CD4-positive, alpha-beta memory T cell (primary cell): Measurements from ENCODE around the gene SEC11A. TPM values are rescaled to one million over a fixed set of nuclear protein-coding genes. Genes with fewer than 3 reads are reported as not detected.

ENCODE experiments used
- CTCF ChIA-PET: fragments of 350-600 bp; sonication (Branson Sonifier 250); formaldehyde crosslinking; loops from one replicate; lab custom pipeline; 2021; ENCODE audit warnings: inconsistent platforms; ENCODE audit not compliant: partially characterized antibody; lab: Charles Lee
- POLR2A ChIA-PET: fragments of 350-600 bp; sonication (Branson Sonifier 250); formaldehyde crosslinking; loops from one replicate; lab custom pipeline; 2021; ENCODE audit not compliant: partially characterized antibody; lab: Charles Lee
- DNase-seq, 5 donors: peaks; one replicate each; pipeline versions ENCODE4 v3.0.0 to v3.0.0-alpha.2; 2020 to 2022; ENCODE audit warnings: mixed read lengths in 1 of 5
- H3K27ac ChIP-seq: one replicate; pipeline ENCODE4 v1.7.0; 2013; ENCODE audit warnings: low read depth, low read length
- H3K27me3 ChIP-seq: 2 replicates; pipeline ENCODE4 v1.7.0; 2013; ENCODE audit warnings: mild to moderate bottlenecking, low read length, moderate library complexity; ENCODE audit not compliant: insufficient read depth
- H3K36me3 ChIP-seq: 2 replicates; pipeline ENCODE4 v1.7.0; 2013; ENCODE audit warnings: mild to moderate bottlenecking, low read length, moderate library complexity; ENCODE audit not compliant: insufficient read depth
- H3K4me1 ChIP-seq: 2 replicates; pipeline ENCODE4 v1.7.0; 2013; ENCODE audit warnings: mild to moderate bottlenecking, low read length, moderate library complexity; ENCODE audit not compliant: insufficient read depth
- H3K4me3 ChIP-seq, 2 donors: one replicate each; pipeline ENCODE4 v1.7.0; 2013; ENCODE audit warnings: low read length in 2 of 2, mild to moderate bottlenecking in 1 of 2
- H3K9me3 ChIP-seq, 2 donors: one replicate each; pipeline ENCODE4 v1.7.0; 2013; ENCODE audit warnings: low read length in 2 of 2, control low read depth in 1 of 2; ENCODE audit not compliant: control insufficient read depth in 1 of 2
- H3K27ac Mint-ChIP-seq, 7 donors: one replicate each; pipeline ENCODE4 v1.8.0; 2020 to 2021; ENCODE audit warnings: mixed read lengths in 7 of 7, mild to moderate bottlenecking in 6 of 7, inconsistent platforms in 3 of 7, moderate library complexity in 3 of 7
- H3K27me3 Mint-ChIP-seq, 2 donors: one replicate each; pipeline ENCODE4 v1.8.0; 2020 to 2021; ENCODE audit warnings: mixed read lengths in 2 of 2
- H3K36me3 Mint-ChIP-seq, 2 donors: one replicate each; pipeline ENCODE4 v1.8.0; 2020 to 2021; ENCODE audit warnings: mixed read lengths in 2 of 2, inconsistent platforms in 1 of 2, mild to moderate bottlenecking in 1 of 2
- H3K4me1 Mint-ChIP-seq, 4 donors: one replicate each; pipeline ENCODE4 v1.8.0; 2020 to 2021; ENCODE audit warnings: mixed read lengths in 4 of 4, mild to moderate bottlenecking in 1 of 4
- H3K4me3 Mint-ChIP-seq, 8 donors: one replicate each; pipeline ENCODE4 v1.8.0; 2020 to 2021; ENCODE audit warnings: mixed read lengths in 8 of 8, mild to moderate bottlenecking in 7 of 8, moderate library complexity in 6 of 8, inconsistent platforms in 3 of 8
- H3K9me3 Mint-ChIP-seq, 8 donors: one replicate each; pipeline ENCODE4 v1.8.0; 2020 to 2021; ENCODE audit warnings: mixed read lengths in 8 of 8, mild to moderate bottlenecking in 5 of 8, inconsistent platforms in 3 of 8, moderate library complexity in 1 of 8
- intact Hi-C: fragments of 100-400 bp; cut with micrococcal nuclease; formaldehyde crosslinking; loops from one replicate; pipeline ENCODE4 v1.15.1; 2023
- polyA plus RNA-seq, 2 donors: library from polyadenylated mRNA; unstranded; fragments of 300-500 nt; fragmentation: Illumina TruSeq; gene quantifications; one replicate each; pipeline ENCODE4 v1.2.3, GENCODE V29; 2021
- total RNA-seq, 2 experiments: library from RNA; stranded (reverse); gene quantifications; one replicate each; pipeline ENCODE4 v1.2.3, GENCODE V29; 2021

Gene SEC11A
- total and polyA plus RNA-seq, 4 experiments from 2014 or later, result 85.0 to 168 (median 108) TPM

DNA sequence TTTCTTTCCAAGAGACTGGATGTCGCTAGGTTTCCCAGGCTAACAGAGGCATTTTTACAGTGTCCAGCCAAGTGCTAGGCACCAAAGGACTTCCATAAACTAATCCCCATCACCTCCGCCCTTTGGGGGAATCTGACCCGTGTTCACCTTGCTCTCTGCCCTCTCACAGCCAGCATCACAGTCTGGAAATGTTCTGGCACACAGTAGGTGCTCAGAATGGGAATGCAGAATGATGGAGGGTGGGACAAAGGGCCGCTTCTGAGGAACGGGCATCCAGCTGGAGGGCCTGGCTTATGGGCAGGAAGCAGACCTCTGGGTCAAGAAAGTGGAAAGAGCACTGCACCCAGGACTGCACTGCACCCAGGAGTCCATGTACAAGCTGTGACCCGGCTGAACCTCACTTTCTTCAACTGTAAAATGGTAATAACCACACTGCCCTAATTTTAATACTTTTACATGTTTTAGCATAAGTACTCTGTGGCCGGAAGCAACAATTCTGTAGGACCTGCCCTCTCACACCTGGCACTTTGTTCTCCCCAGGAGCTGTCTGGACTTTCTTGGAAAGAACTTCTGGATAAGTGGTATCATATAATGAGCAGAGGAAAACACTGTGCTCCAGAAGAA lies 57.0 kb downstream of the SEC11A start:
- H3K4me3 Mint-ChIP-seq, result peak overlapping the region; percentile 75 to 87 (median 80)

GRCh38 chr15:84658080-84658787 lies 57.7 kb downstream of the SEC11A start, which contains the start of gene NMB:
Gene NMB, minus strand, starts transcription at chr15:84658199. Its CDS starts 47 bp downstream, at chr15:84658152.
- H3K27me3 ChIP-seq, result no peaks in the 10 kb centered on the region
- no peaks in the 10 kb centered on the region for H3K36me3 ChIP-seq
- H3K4me3 ChIP-seq, result peak within 1 kb of the TSS; percentile 39 to 44
- intact Hi-C loops, result loop anchor here (1.0 kb wide), 4 partner anchors 58 to 270 kb away; partner anchors contain the start of genes SEC11A and ZNF592
- H3K9me3 ChIP-seq, result no peaks in the 10 kb centered on the region
- Mint-ChIP-seq H3K36me3 (peaks cover 0 to 15% of the 10 kb centered on the region in 2 donors), H3K27me3 (no peaks in the 10 kb centered on the region), H3K4me3 (peak within 1 kb of the TSS; percentile 77 to 87 (median 81)), H3K4me1 (peaks cover 14 to 52% (median 35%) of the 10 kb centered on the region in 4 donors), H3K9me3 (peaks cover 0 to 2% (median 0%) of the 10 kb centered on the region in 8 donors), H3K27ac (peak within 1 kb of the TSS; percentile 89 to 98 (median 93))
- peaks cover 34% of the 10 kb centered on the region for H3K4me1 ChIP-seq
- ChIA-PET CTCF (interaction anchor here (0.6 to 3.5 kb wide), 28 partner anchors 8 to 270 kb away, joined by 3 to 19 read pairs (median 5); partner anchors contain the start of genes SEC11A and ZSCAN2), POLR2A (interaction anchor here (0.6 to 8.8 kb wide), 16 partner anchors 19 to 323 kb away, joined by 3 to 144 read pairs (median 4); partner anchors contain the start of gene SEC11A)
- H3K27ac ChIP-seq, result peak within 1 kb of the TSS; percentile 58
- peak; percentile 87 to 90 (median 88) for DNase-seq

More for the DNA sequence above, 57.0 kb downstream of the SEC11A start:
- H3K9me3 Mint-ChIP-seq, result peaks cover 0 to 1% (median 0%) of the 10 kb centered on the region in 8 donors
- peak overlapping the region; percentile 58 for H3K27ac ChIP-seq
- H3K27ac Mint-ChIP-seq, result peak overlapping the region; percentile 65 to 95 (median 90)
- CTCF ChIA-PET, result interaction anchor here (0.7 to 3.5 kb wide), 29 partner anchors 8 to 270 kb away, joined by 3 to 19 read pairs (median 5); partner anchors contain the start of genes SEC11A and ZSCAN2
- peaks cover 11 to 45% (median 30%) of the 10 kb centered on the region in 4 donors for H3K4me1 Mint-ChIP-seq
- peaks cover under 1 to 11% of the 10 kb centered on the region in 2 donors for H3K36me3 Mint-ChIP-seq
- POLR2A ChIA-PET, result interaction anchor here (0.6 to 8.8 kb wide), 14 partner anchors 21 to 322 kb away, joined by 3 to 144 read pairs (median 4); partner anchors contain the start of gene SEC11A
- no peaks in the 10 kb centered on the region for H3K27me3 ChIP-seq
- no peak for DNase-seq
- intact Hi-C loops, result loop anchor here (1.0 kb wide), 4 partner anchors 57 to 269 kb away; partner anchors contain the start of genes SEC11A and ZNF592
- H3K27me3 Mint-ChIP-seq, result no peaks in the 10 kb centered on the region
- H3K9me3 ChIP-seq, result no peaks in the 10 kb centered on the region
- peaks cover 28% of the 10 kb centered on the region for H3K4me1 ChIP-seq
- peak overlapping the region; percentile 39 to 44 for H3K4me3 ChIP-seq
- no peaks in the 10 kb centered on the region for H3K36me3 ChIP-seq

DNA sequence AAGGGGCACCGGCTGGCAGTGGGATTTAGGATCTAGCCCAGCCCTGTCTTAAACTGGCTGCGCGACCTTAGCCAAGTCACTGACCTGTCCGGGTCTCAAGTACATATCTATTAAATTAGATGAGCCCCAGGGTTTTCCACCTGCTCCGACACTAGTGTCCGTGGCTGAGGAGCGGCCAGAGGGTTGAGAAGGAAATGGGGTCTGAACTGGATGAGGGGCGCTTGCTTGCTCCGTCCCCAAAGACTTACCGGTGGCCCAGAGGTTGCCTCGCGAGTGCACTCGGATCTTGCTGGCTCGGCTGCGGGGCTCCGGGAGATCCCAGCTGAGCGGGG lies 58.2 kb downstream of the SEC11A start:
- Mint-ChIP-seq H3K27ac (peak overlapping the region in 5 of 7 donors; percentile 50 to 98 (median 62)), H3K9me3 (peaks cover 0 to 2% (median 0%) of the 10 kb centered on the region in 8 donors), H3K4me1 (peaks cover 14 to 57% (median 38%) of the 10 kb centered on the region in 4 donors), H3K4me3 (peak overlapping the region; percentile 60 to 82 (median 72)), H3K36me3 (peaks cover 0 to 13% of the 10 kb centered on the region in 2 donors), H3K27me3 (no peaks in the 10 kb centered on the region)
- CTCF ChIA-PET, result interaction anchor here (1.1 to 3.5 kb wide), 8 partner anchors 11 to 220 kb away, joined by 3 to 19 read pairs (median 4); partner anchors contain the start of gene SEC11A
- POLR2A ChIA-PET, result interaction anchor here (1.0 to 8.8 kb wide), 8 partner anchors 19 to 323 kb away, joined by 3 to 144 read pairs (median 21); partner anchors contain the start of gene SEC11A
- peak overlapping the region in 1 of 2 donors; percentile 39 for H3K4me3 ChIP-seq
- intact Hi-C loops, result loop anchor here (1.0 kb wide), 4 partner anchors 59 to 271 kb away; partner anchors contain the start of genes SEC11A and ZNF592
- no peaks in the 10 kb centered on the region for H3K27me3 ChIP-seq
- H3K4me1 ChIP-seq, result peaks cover 39% of the 10 kb centered on the region
- H3K27ac ChIP-seq, result peak overlapping the region; percentile 58
- H3K9me3 ChIP-seq, result no peaks in the 10 kb centered on the region
- no peak for DNase-seq
- no peaks in the 10 kb centered on the region for H3K36me3 ChIP-seq

GRCh38 chr15:84656972-84657371 lies 59.0 kb downstream of the SEC11A start:
- Histone ChIP-seq H3K9me3 (no peaks in the 10 kb centered on the region), H3K27me3 (no peaks in the 10 kb centered on the region), H3K4me1 (peaks cover 47% of the 10 kb centered on the region), H3K36me3 (no peaks in the 10 kb centered on the region), H3K4me3 (no peak overlapping the region), H3K27ac (no peak overlapping the region)
- peaks cover 5 to 17% of the 10 kb centered on the region in 2 donors for H3K36me3 Mint-ChIP-seq
- H3K27ac Mint-ChIP-seq, result peak overlapping the region in 5 of 7 donors; percentile 50 to 98 (median 62)
- DNase-seq, result no peak
- peaks cover 18 to 64% (median 42%) of the 10 kb centered on the region in 4 donors for H3K4me1 Mint-ChIP-seq
- peaks cover 0 to 2% (median 0%) of the 10 kb centered on the region in 8 donors for H3K9me3 Mint-ChIP-seq
- ChIA-PET CTCF (interaction anchor here (0.7 to 3.4 kb wide), 8 partner anchors 10 to 221 kb away, joined by 3 to 19 read pairs (median 6); partner anchors contain the start of gene SEC11A), POLR2A (interaction anchor here (1.0 to 8.8 kb wide), 8 partner anchors 18 to 324 kb away, joined by 3 to 144 read pairs (median 22); partner anchors contain the start of gene SEC11A)
- no peaks in the 10 kb centered on the region for H3K27me3 Mint-ChIP-seq
- H3K4me3 Mint-ChIP-seq, result peak overlapping the region; percentile 57 to 79 (median 70)
- intact Hi-C loops, result no loop called here

- intact Hi-C loops, result loop anchor here (1.0 kb wide), 7 partner anchors 24 to 326 kb away; partner anchors contain the start of genes PDE8A, SEC11A and ZNF592
- peak overlapping the region; percentile 78 for H3K27ac ChIP-seq
- H3K27me3 ChIP-seq, result no peaks in the 10 kb centered on the region
- Mint-ChIP-seq H3K36me3 (peaks cover 11 to 23% of the 10 kb centered on the region in 2 donors), H3K9me3 (peaks cover 0 to 2% (median 0%) of the 10 kb centered on the region in 8 donors), H3K27me3 (no peaks in the 10 kb centered on the region), H3K4me1 (peaks cover 23 to 68% (median 47%) of the 10 kb centered on the region in 4 donors), H3K4me3 (peak overlapping the region; percentile 95 to 100 (median 98)), H3K27ac (peak overlapping the region; percentile 73 to 99 (median 98))
- peaks cover 52% of the 10 kb centered on the region for H3K4me1 ChIP-seq
- peak overlapping the region; percentile 78 to 91 for H3K4me3 ChIP-seq
- no peaks in the 10 kb centered on the region for H3K9me3 ChIP-seq
- peak; percentile 70 to 81 (median 74) for DNase-seq
- peaks cover 6% of the 10 kb centered on the region for H3K36me3 ChIP-seq
- CTCF ChIA-PET, result interaction anchor here (0.9 to 3.5 kb wide), 24 partner anchors 11 to 325 kb away, joined by 3 to 14 read pairs (median 6); partner anchors contain the start of genes ALPK3 and SEC11A
- POLR2A ChIA-PET, result interaction anchor here (0.7 to 8.8 kb wide), 21 partner anchors 8 to 273 kb away, joined by 3 to 144 read pairs (median 5); partner anchors contain the start of genes SEC11A and ZSCAN2
Measured at GRCh38 chr15:84654689-84655453, 61.1 kb downstream of the SEC11A start.
